Skeletal muscle satellite cell (primary cell): ENCODE measurements around the gene NOB1. TPM values are rescaled to one million over a fixed set of nuclear protein-coding genes. Genes with fewer than 3 reads are reported as not detected.
"Not testable (repeated sequence)": the region's sequence is repeated elsewhere in the genome, so short reads cannot be mapped to it uniquely, and the experiment has no call there.

Experiments
- H3K27me3 ChIP-seq: 2 replicates; pipeline ENCODE4 v1.7.0; 2013; ENCODE audit warnings: low read length; ENCODE audit not compliant: control insufficient read depth, insufficient read depth
- H3K36me3 ChIP-seq: 2 replicates; pipeline ENCODE4 v1.7.0; 2013; ENCODE audit warnings: mild to moderate bottlenecking, control low read depth, low read length; ENCODE audit not compliant: insufficient read depth
- H3K4me1 ChIP-seq: 2 replicates; pipeline ENCODE4 v1.7.0; 2013; ENCODE audit warnings: low read length; ENCODE audit not compliant: control insufficient read depth, insufficient read depth
- H3K4me2 ChIP-seq: 2 replicates; pipeline ENCODE4 v1.7.0; 2013; ENCODE audit warnings: mild to moderate bottlenecking, low read length
- H3K4me3 ChIP-seq: 2 replicates; pipeline ENCODE4 v1.7.0; 2013; ENCODE audit warnings: low read length
- H3K9ac ChIP-seq: 2 replicates; pipeline ENCODE4 v1.7.0; 2013; ENCODE audit warnings: mild to moderate bottlenecking, low read depth, low read length, moderate library complexity
- H3K9me3 ChIP-seq: replicated peaks from 2 replicates; pipeline ENCODE4 v1.7.0; 2013; ENCODE audit warnings: mild to moderate bottlenecking, control low read depth, low read length
- total RNA-seq: library from RNA; depleted of rRNA; stranded (reverse); fragments of >200 nt; gene quantifications from 2 replicates; pipeline ENCODE4 v1.2.3, GENCODE V29; 2012; rRNA removed

Gene NOB1
- total RNA-seq = 46.5 and 47.7 TPM in 2 replicates

DNA sequence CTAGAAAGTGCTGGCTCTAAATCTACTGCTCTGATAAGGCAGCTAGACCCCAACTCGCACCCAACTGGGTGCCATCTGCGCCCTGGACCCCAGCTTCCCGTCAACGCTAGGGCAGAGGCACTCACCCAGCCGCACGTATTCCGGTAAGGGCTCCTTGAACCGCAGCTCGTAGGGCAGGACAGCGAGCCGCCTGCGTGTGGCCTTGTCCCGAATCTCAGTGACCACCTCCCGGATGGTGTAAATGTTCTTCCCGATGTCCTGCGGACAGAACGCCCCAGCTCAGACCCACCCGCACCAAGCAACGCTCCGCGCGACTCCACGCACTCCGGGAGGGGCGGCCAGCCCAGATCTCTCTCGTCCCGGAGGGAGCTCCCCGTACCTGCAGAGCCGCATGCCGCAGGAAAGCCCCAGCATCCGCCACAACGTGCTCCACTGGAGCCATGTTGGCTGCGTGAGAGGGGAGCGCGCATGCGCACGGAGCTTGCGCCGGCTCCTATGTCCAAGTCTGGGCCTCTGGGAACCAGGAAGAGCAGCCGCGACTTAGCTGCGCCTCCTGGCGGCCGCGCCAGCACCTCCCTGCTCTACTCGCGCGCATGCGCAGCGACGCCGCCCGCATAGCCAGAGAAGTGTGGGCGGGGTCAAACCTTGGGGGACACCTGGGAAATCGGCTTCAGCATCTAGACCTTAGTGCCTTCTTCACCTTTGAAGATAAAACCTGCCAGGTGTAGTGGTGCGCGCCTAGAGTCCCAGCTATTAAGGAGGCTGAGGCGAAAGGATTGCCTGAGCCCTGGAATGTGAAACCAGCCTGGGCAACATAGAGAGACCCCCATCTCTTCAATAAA is at the start of gene NOB1:
Gene NOB1, minus strand, starts transcription at position 458 of the 842 bp plus-strand sequence. Its CDS starts 16 bp downstream, at position 442.
- H3K27me3 ChIP-seq = no peaks in the 10 kb centered on the region
- peaks cover 16% of the 10 kb centered on the region for H3K36me3 ChIP-seq
- H3K9me3 ChIP-seq = no peaks in the 10 kb centered on the region
- H3K4me2 ChIP-seq = peak within 1 kb of the TSS; percentile 80
- H3K4me3 ChIP-seq = peak within 1 kb of the TSS; percentile 88
- H3K4me1 ChIP-seq = peaks cover 7% of the 10 kb centered on the region
- peak within 1 kb of the TSS; percentile 83 for H3K9ac ChIP-seq

GRCh38 chr16:69804297-69804696 is 49.6 kb upstream of the NOB1 start:
- Histone ChIP-seq H3K9me3 (no peaks in the 10 kb centered on the region), H3K9ac (no peak overlapping the region), H3K4me3 (no peak overlapping the region), H3K4me2 (no peak overlapping the region), H3K27me3 (no peaks in the 10 kb centered on the region), H3K36me3 (peaks cover 5% of the 10 kb centered on the region), H3K4me1 (no peaks in the 10 kb centered on the region)

DNA sequence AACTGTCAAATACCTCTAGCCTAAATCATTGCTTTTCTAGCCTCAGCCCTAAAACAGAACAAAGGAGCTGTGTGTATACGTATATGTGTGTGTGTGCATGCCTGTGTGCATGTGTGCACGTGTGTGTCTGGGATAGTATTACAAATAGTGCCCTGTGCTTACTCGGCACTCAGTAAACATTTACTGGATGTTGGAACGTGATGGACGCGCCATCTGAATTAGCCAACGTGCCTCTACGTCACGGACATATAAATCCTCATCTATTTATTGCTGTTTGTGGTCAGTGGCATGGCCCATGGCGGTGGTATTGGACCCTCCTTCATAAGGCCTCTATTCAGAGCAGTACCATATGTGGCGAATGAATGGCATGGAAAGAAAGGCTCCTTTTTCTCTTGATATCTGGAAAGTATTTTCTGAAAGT is 44.9 kb upstream of the NOB1 start:
- H3K9ac ChIP-seq = no peak overlapping the region
- H3K36me3 ChIP-seq = peaks cover 8% of the 10 kb centered on the region
- H3K4me2 ChIP-seq = no peak overlapping the region
- H3K4me3 ChIP-seq = no peak overlapping the region
- H3K9me3 ChIP-seq = no peaks in the 10 kb centered on the region
- H3K4me1 ChIP-seq = no peaks in the 10 kb centered on the region
- no peaks in the 10 kb centered on the region for H3K27me3 ChIP-seq

DNA sequence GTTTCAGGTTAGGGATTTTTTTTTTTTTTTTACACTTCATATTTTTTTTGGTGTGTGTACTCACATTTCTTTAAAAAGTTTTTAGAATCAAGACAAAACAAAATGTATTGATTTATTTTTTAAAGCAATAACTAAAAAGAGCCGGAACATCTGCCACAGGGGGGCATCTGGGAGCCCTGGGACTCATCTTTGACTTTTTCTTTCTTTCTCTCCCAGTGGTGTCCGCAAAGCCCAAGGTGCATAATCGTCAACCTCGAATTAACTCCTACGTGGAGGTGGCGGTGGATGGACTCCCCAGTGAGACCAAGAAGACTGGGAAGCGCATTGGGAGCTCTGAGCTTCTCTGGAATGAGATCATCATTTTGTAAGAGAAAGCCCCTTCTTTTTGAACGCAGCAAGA is 43.7 kb upstream of the NOB1 start:
- Histone ChIP-seq H3K4me3 (no peak overlapping the region), H3K4me2 (no peak overlapping the region), H3K27me3 (no peaks in the 10 kb centered on the region), H3K9ac (no peak overlapping the region), H3K4me1 (no peaks in the 10 kb centered on the region), H3K9me3 (no peaks in the 10 kb centered on the region), H3K36me3 (peaks cover 8% of the 10 kb centered on the region)

DNA sequence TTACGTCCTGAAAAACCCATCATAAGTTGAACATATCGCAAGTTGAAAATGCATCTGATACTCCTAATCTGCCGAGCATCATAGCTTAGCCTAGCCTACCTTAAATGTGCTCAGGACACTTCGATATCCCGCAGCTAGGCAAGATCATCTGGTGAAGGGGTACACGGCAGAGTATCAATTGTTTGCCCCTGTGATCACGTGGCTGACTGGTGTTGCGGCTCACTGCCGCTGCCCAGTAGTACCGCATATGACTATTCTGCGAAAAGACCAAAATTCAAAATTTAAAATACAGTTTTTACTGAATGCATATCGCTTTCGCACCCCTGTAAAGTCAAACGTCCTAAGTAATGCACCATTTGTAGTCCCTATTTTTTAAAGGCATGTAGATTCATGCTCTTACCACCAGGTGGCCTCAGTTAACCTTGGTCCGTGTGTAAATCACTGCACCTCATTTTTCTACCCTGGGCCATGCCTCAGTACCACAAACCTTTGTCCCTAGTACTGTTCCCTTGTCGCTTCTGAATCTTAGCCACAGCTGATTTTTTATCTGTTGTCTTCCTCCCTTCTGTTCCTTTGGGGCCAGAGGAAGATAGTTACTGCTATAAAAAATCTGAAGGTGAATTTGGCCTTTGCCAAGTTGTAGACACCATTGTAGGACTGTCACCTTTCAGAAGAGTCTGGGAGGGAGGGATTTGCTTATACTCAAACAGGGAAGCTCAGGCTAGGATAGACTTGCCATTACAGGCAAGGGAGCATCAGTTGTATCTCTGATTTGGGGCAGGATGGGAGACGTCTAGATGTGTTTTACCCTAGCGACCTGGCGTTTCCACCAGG is 41.8 kb upstream of the NOB1 start:
- Histone ChIP-seq H3K36me3 (peaks cover 8% of the 10 kb centered on the region), H3K4me1 (no peaks in the 10 kb centered on the region), H3K9ac (no peak overlapping the region), H3K4me3 (no peak overlapping the region), H3K4me2 (no peak overlapping the region), H3K27me3 (no peaks in the 10 kb centered on the region), H3K9me3 (no peaks in the 10 kb centered on the region)

- Histone ChIP-seq H3K27me3 (no peaks in the 10 kb centered on the region), H3K4me1 (no peaks in the 10 kb centered on the region), H3K36me3 (peaks cover 8% of the 10 kb centered on the region), H3K4me2 (no peak overlapping the region), H3K4me3 (no peak overlapping the region), H3K9ac (no peak overlapping the region), H3K9me3 (no peaks in the 10 kb centered on the region)
These were observed 39.8 kb upstream of the NOB1 start for GRCh38 chr16:69794486-69794885.

DNA sequence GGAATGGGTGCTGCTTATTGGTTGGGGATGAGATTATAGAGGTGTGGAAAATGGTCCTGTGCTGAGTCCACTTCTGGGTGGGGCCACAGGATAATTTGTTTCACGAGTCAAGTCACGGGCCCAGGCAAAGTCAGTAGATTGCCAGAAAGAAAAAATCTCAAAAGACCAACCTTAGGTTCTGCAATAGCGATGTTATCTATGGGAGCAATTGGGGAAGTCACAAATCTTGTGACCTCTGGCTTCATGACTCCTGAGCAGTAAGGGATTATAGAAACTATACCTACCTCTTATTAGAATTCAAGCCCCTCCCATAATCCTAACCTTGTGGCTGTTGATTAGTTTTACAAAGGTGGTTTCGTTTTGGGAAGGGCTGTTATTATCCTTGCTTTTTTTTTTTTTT is 38.8 kb upstream of the NOB1 start:
- Histone ChIP-seq H3K36me3 (peaks cover 2% of the 10 kb centered on the region), H3K4me2 (no peak overlapping the region), H3K9me3 (no peaks in the 10 kb centered on the region)

DNA sequence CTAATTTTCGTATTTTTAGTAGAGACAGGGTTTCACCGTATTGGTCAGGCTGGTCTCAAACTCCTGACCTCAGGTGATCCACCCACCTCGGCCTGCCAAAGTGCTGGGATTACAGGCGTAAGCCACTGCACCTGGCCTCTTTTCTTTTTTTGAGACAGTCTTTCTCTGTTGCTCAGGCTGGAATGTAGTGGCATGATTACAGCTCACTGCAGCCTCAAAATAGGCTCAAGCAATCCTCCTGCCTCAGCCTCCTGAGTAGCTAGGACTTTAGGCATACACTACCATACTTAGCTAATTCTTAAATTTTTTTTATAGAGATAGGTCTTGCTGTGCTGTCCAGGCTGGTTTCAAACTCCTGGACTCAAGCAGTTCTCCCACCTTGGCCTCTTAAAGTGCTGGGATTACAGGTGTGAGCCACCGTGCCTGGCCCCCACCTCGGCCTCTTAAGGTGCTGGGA is 36.7 kb upstream of the NOB1 start:
- not testable (repeated sequence) for H3K4me3 ChIP-seq, H3K27me3 ChIP-seq, H3K9ac ChIP-seq, H3K9me3 ChIP-seq, H3K4me2 ChIP-seq, H3K4me1 ChIP-seq
- H3K36me3 ChIP-seq = peaks cover 19% of the 10 kb centered on the region

More for the DNA sequence above, 38.8 kb upstream of the NOB1 start:
- Histone ChIP-seq H3K4me1 (no peaks in the 10 kb centered on the region), H3K9ac (no peak overlapping the region), H3K4me3 (no peak overlapping the region), H3K27me3 (no peaks in the 10 kb centered on the region)

- Histone ChIP-seq H3K36me3 (peaks cover 19% of the 10 kb centered on the region), H3K4me2 (no peak overlapping the region), H3K9me3 (no peaks in the 10 kb centered on the region)
These were observed 33.2 kb upstream of the NOB1 start for GRCh38 chr16:69787883-69788282.

DNA sequence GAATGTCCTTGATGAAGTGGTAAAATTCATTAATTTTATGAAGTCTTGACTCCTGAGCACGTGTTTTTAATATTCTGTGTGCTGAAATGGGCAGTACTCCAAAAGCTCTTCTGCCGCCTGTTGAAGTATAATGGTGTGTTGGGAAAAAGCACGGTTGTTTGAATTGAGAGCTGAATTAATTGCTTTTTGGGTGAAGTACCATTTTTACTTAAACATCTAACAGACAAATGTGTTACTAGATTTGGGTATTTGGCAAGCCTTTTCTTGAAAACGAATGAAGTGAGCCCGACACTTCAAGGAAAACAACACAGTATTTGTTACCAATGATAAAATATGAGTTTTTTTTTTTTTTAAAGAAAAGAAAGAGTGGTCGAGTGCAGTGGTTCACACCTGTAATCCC is 29.9 kb upstream of the NOB1 start:
- peaks cover 19% of the 10 kb centered on the region for H3K36me3 ChIP-seq
- no peaks in the 10 kb centered on the region for H3K4me1 ChIP-seq
- H3K27me3 ChIP-seq = no peaks in the 10 kb centered on the region

More at GRCh38 chr16:69787883-69788282, 33.2 kb upstream of the NOB1 start:
- no peaks in the 10 kb centered on the region for H3K27me3 ChIP-seq
- H3K4me3 ChIP-seq = no peak overlapping the region
- no peak overlapping the region for H3K9ac ChIP-seq
- no peaks in the 10 kb centered on the region for H3K4me1 ChIP-seq

DNA sequence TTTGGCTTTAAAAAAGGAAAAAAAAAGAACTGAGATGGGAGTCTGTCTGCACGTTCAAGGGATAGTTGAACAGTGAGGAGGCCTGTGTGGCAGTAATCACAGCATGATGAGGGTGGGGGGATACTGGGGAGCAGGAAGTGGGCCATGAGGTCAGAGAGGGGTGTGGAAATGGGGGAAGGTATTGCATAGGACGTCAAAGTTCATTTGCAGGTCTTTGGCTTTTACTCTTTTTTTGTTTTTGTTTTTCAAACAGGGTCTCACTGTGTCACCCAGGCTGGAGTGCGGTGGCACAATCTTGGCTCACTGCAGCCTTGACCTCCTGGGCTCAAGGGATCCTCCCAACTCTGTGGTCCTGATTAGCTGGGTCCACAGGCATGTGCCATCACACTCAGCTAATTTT is 26.4 kb upstream of the NOB1 start:
- Histone ChIP-seq H3K4me3 (no peak overlapping the region), H3K9ac (no peak overlapping the region), H3K4me2 (no peak overlapping the region), H3K4me1 (no peaks in the 10 kb centered on the region), H3K36me3 (no peaks in the 10 kb centered on the region), H3K9me3 (no peaks in the 10 kb centered on the region), H3K27me3 (no peaks in the 10 kb centered on the region)

More for the DNA sequence above, 29.9 kb upstream of the NOB1 start:
- Histone ChIP-seq H3K4me2 (no peak overlapping the region), H3K9me3 (no peaks in the 10 kb centered on the region), H3K9ac (no peak overlapping the region), H3K4me3 (no peak overlapping the region)
